ENCODE results near the gene VEPH1.

VEPH1 gene

DNA sequence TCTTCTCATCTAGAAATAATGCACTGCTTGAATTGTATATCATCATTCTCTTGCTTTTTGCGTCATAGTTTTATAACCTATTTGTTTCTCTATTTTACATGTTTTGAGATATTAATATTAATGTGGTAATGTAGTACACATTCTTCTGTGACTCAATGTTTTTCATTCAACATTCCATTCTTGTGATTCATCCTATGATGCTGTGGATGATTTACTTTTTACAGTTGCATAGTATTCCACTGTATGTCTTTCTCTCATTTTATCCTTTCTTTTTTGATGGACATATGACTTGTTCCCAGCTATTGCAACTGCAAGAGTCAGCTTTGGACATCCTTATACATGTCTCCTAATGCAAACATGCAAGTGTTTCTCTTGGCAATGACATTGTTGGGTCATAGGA is 20.6 kb upstream of the VEPH1 start:
- no peak for DNase-seq (ENCODE audit: low read depth)

DNA sequence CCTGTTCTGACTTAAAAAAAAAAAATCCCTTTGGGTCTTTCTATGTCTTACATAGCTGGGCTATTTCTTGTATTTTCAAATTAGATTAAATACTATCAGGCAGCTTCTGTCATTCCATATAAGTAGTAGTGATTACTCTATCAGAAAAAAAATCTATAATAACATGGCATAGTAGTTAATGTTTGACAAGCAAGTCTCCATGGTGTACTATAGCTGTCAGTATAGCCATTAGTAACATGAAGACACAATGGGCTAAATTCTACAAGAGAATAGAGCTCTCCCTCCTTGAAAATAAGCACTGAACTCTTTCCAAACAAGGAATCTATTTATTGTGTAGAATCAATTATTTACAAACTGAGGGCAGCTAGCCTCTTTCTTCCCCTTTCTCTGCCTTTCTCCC is 19.4 kb upstream of the VEPH1 start:
- no peak for DNase-seq (ENCODE audit: low read depth)

DNA sequence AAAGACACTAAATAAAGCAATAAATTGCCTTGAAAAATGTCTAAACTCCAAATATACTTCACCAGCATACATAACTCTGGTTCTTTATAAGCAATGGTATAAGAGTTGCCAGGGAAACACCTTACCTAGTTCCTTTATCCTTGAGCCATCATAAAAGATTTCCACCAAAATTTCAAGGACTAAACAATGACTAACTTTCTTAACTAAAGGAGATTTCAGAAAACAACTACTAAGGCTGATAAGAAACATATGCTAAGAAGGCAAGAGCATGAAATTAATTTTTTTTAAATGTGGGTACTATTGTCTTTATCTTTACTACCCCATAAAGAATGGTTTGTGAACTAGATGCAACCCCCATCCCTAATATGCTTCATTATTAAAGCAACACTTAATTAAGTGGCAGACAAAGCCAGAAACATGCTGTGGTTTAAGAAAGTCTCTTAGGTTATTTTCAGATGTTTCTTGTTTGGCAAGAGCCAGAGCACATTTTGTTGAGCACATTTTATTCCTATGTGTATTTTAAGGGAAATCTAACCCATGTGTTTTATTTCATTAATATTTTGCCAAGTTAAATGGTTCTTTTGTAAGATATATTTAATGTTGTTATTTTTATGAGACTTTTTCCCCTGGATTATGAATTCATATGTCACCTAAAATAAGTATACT is 17.4 kb upstream of the VEPH1 start:
- DNase-seq (ENCODE audit: low read depth): no peak

DNA sequence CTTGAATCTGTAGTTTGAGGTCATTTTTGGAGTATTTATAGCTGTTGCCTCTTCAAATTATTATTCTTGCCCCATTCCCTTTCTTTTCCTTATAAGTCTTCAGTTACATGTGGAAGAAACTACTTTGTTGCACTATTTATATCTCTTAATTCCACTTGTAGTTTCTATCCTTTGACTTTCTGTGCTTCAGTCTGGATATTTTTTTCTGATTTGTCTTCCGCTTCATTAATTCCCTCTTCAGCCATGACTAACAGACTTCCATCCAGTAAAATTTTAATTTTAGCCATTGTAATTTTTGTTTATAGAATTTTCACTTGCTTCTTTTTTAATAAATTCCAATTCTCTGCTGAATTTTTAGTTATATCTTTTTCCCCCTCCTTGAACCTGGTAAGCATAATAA is 15.7 kb upstream of the VEPH1 start:
- no peak for DNase-seq (ENCODE audit: low read depth)

DNA sequence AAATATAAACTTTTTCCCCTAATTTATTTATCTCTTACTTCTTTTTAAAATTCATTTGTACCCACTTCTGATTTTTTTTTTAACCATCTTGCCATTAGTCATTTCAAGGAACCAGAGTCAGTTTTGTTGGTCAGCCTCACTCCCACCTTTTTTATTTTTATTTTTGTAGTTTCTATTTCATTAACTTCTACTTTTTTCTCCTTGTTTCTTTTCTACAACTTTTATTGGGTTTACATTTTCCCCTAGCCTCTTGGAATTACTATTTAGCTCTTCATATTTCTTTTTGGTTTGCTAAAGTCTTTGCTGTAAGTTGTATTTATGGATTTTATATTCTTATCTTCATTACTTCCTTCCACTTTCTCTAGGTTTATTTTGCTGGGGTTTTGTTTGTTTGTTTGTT is 13.7 kb upstream of the VEPH1 start:
- DNase-seq (ENCODE audit: low read depth): no peak

DNA sequence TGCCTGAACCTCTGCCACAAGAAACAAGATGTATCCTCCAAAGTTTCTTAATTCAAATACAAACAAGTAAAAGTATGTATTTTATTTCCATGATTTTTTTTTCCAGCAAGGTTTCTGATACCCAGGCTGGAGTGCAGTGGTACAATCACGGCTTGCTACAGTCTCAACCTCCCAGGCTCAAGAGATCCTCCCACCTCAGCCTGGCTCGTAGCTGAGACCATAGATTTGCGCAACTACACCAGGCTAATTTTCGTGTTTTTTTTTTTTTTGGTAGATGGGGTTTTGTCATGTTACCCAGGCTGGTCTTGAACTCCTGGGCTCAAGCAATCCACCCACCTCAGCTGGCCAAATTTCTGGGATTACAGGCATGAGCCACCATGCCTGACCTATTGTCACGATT is 12.2 kb upstream of the VEPH1 start:
- DNase-seq (ENCODE audit: low read depth): no peak

DNA sequence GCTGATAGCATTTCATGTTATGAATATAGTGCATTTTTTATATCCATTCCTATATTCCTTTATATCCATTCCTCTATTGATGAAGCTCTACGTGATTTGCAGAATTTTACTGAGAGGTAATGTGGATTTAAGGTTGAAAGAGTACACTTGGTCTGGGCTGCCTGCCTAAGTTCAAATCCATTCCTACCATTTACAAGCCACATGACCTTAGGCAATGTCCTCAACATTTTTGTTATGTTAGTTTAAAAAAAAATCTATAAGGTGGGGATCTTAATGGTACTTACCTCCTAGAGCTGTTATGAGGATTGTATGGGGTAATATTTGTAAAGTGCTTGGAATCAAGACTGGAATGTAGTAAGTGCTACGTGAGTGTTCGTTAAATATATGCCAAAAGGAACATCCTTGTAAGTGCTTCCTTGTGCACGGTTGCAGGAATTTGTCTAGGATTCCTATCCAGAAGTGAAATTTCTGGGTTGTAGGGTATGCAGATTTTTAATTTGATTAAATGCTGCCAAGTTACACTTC is 11.2 kb upstream of the VEPH1 start:
- DNase-seq (ENCODE audit: low read depth): no peak

DNA sequence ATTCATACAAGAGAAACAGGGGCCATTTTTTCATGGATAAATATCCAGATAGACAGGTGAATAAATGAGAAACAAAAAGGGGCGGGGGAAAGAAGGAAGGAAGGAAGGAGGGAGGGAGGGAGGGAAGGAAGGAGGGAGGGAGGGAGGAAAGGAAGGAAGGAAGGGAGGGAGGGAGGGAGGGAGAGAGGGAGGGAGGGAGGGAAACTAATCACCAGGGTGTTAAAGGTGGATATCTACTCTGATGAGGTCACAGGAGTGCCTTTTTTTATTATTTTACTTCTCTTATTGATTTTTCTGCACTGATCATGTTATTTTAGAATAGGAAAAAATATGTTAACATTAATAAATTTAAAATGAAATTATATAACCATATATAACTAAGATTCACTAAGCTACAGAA is 10.4 kb upstream of the VEPH1 start:
- no peak for DNase-seq (ENCODE audit: low read depth)

DNA sequence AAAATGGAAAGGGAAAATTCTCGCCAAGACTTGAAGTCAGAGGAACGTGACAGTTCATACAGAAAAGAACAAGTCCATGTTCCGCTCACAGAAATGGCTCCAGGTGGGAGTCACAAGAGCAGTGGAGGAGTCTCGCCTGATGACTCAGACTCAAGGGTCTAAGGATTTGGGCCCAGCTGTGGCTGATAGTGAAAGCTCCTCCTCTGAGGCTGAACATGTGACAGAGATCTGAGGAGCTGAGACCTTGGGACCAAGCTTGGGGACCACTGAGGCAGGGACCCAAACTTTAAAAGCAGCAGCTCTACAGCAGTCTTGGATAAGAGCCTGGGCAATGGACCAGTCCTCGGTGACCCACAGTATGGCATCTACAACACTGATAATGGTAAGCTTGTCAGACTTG is 9.3 kb upstream of the VEPH1 start:
- DNase-seq (ENCODE audit: low read depth): no peak

DNA sequence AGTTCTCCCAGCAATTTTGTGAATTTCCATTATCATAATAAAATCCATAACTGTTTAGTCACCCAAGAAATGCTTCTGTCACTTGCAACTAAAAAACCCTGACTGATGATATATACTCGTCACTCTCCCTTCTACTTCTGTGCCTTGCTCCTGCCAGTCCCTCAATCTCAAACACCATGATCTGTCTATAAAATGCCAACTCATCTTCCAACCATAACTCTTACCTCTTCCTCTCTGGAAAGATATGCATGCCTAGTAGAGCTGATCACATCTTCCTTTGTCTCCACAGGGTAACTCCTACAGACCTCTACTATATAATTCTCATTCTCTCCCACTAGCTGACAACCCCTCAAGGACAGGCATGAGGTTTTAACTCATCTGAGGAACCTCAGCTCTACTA is 5.2 kb upstream of the VEPH1 start:
- no peak for DNase-seq (ENCODE audit: low read depth)

DNA sequence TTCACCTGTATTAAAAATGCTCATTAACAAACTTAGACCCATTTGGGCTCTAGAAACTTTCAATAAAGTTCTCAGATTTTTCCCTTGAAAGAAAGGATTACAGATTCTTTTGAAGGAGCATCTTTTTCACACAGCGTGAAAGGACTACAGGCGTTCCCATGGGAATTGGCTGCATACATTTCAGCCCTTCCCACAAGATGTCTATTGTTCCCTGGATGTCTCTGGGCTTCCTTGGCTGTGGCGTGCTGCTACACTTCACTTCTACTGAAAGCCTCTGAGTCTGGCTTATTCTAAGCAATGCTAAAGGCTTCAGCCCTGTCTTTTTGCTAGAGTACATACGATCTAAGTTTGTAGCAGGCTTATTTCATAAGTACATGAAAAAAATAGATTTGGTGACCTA is 1.4 kb downstream of the VEPH1 start:
- DNase-seq (ENCODE audit: low read depth): no peak

DNA sequence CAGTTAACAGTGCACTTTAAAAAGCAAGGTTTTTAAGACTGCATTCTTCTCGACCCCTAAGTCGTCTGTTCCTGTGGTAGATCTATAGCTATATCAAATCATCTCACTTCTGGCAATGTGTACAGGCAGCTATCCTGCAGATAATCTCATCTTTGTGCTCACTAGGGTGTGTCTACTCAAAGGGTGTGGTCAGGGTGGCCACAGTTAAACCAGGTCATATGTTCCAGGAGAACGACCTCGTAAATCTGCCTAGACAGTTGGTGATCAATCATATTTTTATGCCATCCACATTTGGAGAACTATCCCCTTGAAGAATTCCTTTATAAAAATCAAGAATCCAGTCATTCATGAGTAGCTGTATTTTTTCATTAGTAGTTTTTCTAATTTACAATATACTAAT is 3.0 kb downstream of the VEPH1 start:
- DNase-seq (ENCODE audit: low read depth): no peak

DNA sequence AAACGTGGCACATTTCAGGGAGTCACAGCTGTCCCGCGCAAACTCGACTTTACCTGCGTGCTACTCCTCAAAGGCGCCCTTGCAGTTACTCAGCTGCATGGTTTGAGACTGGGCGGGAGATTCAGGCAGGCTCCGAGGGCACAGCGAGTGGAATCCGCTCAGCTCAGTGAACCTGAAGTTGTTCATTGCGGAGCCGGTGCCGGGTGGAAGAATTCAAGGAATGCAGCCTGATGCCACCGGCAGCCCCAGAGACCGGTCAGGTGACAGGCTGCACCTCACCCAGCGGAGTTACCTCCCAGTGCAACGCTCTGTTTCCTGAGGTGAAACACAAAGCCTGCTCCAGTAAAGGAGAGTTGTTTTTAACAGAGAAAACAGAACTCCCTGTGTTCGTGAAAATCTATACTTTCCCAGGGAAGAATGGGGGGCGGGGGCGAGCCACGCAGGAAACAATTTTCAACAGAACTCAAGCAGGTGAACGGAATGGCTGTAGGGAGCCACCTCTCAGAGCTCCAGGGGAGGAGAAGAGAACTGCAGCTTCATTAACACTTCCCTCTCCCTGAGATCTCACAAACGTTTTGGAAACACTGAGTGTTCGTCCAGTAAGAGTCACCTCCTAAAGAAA is 3.8 kb downstream of the VEPH1 start:
- no peak for DNase-seq (ENCODE audit: low read depth)

DNA sequence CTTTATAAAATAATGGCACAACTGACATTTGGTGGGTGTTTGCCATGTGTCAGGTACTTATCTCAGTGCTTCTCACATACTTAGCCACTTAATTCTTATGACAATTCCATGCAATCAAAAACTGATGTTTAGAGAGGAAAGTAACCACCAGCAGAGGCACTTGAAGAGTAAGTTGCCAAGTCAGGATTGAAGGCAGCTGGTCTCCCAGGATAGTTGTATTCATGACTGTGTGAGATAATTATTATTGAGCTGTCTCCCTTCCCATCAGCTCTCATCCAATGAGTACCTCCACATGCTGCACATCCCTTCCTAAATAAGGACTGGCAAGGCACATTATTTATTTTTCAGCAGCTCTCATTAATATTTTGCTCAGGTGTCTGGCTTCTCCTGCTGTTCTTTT is 4.8 kb downstream of the VEPH1 start:
- no peak for DNase-seq (ENCODE audit: low read depth)

DNA sequence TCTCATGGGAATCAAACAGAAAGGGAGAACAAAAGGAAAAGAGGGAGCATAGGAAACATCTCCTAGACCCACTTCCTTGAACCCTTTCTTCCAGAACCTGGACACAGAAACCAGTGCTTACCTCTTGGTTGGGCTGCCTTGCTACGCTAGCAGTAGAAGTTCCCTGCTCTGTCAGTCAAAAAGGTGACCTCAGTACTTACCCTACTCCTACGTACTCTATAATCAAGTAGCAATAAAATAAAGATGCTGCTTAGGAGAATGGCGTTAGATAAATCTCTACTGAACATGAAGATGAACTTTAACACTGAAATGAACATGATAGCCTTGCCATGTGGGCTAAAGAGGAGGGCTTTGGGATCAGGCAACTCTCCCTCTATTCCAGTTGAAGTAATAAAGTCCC is 7.4 kb downstream of the VEPH1 start:
- DNase-seq (ENCODE audit: low read depth): no peak

DNA sequence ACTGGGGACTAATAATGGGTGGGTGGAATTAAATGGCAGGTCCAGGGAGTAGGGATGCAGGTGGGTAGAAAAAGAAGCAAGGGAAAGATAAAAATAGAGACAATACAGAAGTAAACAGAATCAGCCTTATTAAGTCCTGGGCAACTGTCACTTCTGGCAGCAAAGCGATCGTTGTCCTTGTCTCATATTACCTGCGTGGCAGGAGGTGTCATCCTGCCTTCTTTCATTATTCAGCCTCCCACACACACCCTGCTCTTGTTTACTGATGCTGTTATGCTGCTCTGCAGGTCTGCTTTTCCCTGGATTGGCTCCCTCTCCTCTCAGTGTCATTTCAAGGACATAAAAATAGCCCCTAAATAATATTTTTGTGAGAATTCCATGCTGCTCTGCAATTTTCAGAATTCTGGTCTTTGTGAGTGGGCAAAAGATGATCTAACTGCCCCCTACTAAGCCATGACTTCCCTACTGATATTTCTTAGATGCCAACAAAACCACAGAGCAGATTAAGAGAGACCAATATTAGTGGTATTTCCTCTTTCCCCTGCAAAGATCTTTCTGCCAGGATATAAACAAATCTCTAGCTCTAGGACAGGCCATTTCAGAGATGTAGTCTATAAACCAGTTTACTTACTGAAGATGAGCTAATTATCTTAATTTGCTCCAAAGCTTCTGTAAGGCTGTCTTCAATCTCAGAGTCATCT is 8.5 kb downstream of the VEPH1 start:
- DNase-seq (ENCODE audit: low read depth): no peak

DNA sequence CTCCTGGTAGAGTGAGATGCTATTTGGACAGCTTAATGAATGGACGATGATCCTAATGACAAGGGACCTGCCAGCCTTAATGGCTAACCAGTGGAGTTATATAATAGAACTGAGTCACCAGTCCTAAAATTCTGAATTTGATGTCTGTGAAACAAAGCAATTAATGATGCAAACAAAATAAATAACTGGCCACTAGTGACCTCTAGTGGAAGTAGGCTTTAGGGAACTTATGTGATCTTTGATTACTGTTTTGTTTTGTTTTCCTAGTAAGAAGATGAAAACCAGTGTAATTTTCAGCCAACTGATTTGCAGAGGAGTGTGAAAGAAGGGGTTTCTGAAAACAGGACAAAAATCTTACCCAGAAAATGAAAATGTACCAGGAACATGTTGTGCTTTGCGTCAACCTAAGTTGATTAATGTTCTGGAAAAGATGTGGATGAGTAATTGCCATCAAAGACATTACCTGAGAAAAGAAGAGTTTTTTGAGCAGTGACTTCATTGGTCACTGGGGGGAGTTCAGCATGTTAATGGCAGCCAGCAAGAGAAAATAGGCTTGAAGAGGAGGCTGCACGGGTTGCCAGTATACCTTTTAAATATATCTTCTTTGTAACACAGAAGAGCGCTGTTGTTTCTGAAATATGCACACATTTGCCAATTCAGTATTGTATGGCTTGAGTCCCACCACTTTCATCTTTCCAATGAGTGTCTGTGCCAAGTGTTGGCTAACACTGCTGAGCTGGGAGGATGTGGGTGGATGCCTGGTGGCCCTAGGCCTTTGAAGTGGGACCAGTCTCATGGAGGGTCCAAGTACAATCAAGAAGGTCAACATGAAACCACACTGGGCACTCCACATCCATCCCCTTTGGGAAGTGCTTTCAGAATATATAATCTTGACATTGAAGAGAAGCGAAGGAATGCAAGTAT is 9.3 kb downstream of the VEPH1 start:
- no peak for DNase-seq (ENCODE audit: low read depth)

DNA sequence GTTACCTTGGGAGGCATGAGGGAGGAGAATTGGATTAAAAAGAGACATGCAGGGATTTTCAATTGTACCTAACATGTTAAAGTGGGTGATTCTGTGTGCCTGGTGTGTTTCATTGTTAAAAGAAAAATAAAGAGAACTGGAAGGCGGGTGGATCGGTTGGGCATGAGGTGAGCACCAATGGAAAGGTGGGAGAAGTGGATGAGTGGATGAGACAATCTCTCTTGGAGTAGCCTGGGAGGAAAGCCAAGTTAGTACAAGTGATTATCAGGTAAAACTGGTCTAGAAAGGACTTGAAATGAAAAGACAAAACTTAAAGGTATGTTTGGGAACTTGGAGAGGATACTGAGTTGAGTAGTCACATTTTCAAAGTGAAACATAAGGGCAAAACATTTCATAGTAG is 12.1 kb downstream of the VEPH1 start:
- no peak for DNase-seq (ENCODE audit: low read depth)

DNA sequence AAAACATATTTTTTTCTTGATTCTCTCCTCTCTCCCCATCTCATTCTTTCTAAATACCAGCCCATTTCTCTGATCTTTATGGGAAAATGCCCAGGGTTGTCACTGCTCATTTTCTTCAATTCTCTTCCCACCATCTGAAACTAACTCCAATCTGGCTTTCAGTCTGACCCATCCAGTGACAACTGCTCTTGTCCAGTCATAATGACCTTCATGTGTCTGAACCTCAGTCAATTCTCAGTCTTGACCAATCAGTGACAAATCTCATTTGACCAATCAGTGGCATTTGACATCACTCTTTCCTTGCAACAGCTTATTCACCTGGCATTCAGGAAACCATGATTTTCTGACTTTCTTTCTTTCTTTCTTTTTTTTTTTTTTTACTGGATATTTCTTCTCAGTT is 15.1 kb downstream of the VEPH1 start:
- no peak for DNase-seq (ENCODE audit: low read depth)

DNA sequence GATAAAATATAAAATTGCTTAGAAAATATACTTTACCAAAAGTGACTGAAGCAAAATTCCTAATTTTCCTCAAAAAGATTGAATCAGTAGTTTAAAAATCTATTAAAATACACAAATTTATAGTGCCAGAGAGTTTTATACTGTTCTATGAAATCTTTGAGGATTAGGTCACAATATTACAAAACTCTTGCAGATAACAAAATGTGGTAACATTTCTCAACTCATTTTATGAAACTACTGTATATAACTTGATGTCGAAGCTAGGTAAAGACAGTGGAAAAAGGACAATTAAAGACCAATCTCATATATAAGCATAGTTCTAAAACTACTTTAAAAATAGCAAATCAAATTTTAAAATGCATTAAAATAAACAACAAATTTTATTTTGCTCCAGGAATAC is 15.9 kb downstream of the VEPH1 start:
- DNase-seq (ENCODE audit: low read depth): no peak

DNA sequence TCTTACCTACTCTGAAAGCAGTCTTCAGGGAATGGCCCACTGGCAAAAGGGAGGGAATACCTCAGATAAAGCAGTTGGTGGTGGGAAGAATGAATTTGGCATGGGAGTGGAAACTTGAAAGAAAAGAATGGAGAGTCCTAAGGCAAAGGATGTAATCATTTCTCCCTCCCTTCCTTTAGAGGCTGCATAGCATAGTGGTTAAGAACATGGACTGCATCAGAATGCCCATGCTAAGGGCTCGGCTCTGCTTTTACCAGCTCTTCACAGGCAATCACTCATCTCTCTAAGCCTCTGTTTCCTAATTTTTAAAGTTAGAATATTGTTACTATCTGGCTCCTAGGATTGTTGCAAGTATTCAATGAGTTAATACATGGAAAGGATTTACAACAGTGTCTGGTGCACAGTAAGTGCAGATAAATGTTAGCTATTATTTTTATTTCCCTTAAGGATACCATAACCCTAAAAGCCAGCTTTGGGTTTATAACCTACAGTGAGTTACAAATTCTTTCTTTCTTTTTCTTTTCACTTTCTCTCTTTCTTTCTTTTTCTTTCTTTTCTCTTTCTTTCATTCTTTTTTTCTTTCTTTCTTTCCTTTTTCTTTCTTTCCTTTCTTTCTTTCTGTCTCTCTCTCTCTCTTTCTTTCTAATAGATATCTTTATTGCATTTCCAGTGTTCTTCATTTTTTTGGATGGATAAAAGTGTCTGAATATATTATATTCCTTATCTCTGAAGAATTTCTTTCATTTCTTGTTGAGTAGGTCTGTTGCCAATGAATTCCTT is 23.6 kb downstream of the VEPH1 start:
- DNase-seq (ENCODE audit: low read depth): no peak

DNA sequence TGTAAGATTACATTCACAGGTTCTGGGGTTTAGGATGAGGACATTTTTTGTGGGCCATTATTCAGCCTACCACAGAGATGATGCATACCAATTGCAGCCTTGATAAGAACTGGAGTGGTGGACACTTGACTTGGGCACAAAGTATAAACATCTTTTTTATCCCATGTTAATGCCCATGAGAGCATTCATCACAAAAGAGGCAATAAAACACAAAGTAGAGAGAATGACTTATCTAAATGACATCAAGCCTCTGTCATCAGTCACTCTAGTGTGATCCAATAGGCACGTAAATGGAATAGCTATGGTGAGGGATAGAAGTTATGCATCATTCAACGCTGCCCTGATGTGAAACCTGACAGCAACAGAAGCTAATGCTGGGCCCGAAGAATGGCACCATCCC is 25.8 kb downstream of the VEPH1 start:
- DNase-seq (ENCODE audit: low read depth): no peak

Data from stimulated activated CD8-positive, alpha-beta memory T cell treated with anti-CD3 and anti-CD28 coated beads, Interleukin-7, amount 100 ng/mL, for 24 hours (primary cell).